ENCODE data around the gene PRKCQ.

The PRKCQ gene

DNA sequence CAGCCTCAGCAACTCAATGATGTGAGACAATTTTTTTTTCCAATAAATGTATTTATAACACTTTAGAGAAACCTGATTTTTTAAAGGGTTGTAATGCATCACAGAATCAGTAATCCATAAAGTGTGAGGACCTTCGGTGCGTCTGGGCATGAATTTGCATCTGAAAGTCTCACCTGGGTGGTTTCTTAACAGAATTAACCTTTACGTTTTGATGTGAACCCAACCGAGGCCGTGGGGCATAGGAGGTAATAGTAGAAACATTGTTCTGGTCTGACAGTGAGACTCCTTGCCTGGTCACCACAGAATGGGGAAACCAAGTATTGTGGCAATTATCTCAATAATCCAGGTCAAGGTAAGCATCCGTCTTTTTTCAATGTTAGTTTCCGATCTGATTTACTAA is 114.6 kb downstream of the PRKCQ start:
- no peaks in the 10 kb centered on the region for H3K9me3 ChIP-seq (ENCODE audit: insufficient read depth, low read depth, low read length)
- no peak overlapping the region for H2AFZ ChIP-seq (ENCODE audit: insufficient read depth, low read length, poor library complexity)
- H3K27me3 ChIP-seq (ENCODE audit: insufficient read depth, low read length), result no peaks in the 10 kb centered on the region
- no peaks in the 10 kb centered on the region for H3K79me2 ChIP-seq (ENCODE audit: control insufficient read depth, insufficient read depth, low read length, poor library complexity)
- no peak overlapping the region for H2BK5ac ChIP-seq (ENCODE audit: low read depth, low read length, poor library complexity)
- H3K4ac ChIP-seq (ENCODE audit: low read depth, low read length), result no peak overlapping the region
- H3K14ac ChIP-seq (ENCODE audit: low read length), result no peak overlapping the region
- H3K23ac ChIP-seq (ENCODE audit: low read length), result no peak overlapping the region
- no peak overlapping the region for H4K12ac ChIP-seq (ENCODE audit: low read depth, low read length)
- no peak overlapping the region for H3K18ac ChIP-seq (ENCODE audit: low read length)
- H3K36me3 ChIP-seq (ENCODE audit: control insufficient read depth in 1 of 2, insufficient read depth in 2 of 2, low read length in 2 of 2), result no peaks in the 10 kb centered on the region
- no peak overlapping the region for H3K4me2 ChIP-seq (ENCODE audit: low read length)
- no peak overlapping the region for H4K8ac ChIP-seq (ENCODE audit: low read depth, low read length)
- H2AK5ac ChIP-seq (ENCODE audit: low read length), result no peak overlapping the region
- no peaks in the 10 kb centered on the region for H3K4me1 ChIP-seq (ENCODE audit: control insufficient read depth in 1 of 2, insufficient read depth in 2 of 2, low read length in 2 of 2)
- no peak overlapping the region for H3K27ac ChIP-seq (ENCODE audit: low read depth, low read length)
- no peak overlapping the region for H2BK12ac ChIP-seq (ENCODE audit: low read length)
- H3K79me1 ChIP-seq (ENCODE audit: low read length), result no peaks in the 10 kb centered on the region
- H4K91ac ChIP-seq (ENCODE audit: low read depth, low read length), result no peak overlapping the region
- no peak overlapping the region for H3K4me3 ChIP-seq (ENCODE audit: low read depth, low read length)
- no peak overlapping the region for H3K9ac ChIP-seq (ENCODE audit: low read length)
- DNase-seq, result no peak
- no CpG with 5 or more reads among the region's 7 CpGs for WGBS (ENCODE audit: extremely low coverage, insufficient coverage, insufficient read length)
- no peak overlapping the region for H2BK120ac ChIP-seq (ENCODE audit: insufficient read depth, low read length, poor library complexity)

DNA sequence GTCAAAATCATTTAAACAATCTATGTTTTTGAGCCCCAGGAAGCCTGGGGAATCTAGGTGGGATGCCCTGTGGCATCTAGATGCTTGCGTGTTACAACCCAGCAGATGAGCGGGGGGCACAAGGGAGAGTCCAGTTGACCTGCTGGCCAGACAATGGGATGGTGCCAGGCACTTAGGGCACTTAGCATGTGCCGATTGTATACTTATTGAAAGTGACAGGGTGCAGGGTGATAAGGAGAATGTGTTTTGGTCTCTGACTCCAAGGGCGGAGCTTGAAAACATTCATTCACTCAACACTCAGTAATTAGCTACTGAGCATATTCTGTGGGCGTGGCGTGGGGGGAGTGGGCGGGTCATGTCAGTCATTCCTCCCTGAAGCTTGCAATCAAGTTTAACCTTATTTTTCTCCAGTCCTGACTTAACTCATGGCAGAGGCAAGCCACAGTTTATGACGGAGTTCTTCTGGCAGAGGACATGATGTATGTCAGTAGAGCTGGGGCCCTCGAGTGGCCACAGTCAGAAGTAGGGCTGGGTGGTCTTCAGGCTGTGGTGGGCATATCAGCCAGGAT is 115.1 kb downstream of the PRKCQ start:
- no peak overlapping the region for H4K91ac ChIP-seq (ENCODE audit: low read depth, low read length)
- no peak overlapping the region for H3K4ac ChIP-seq (ENCODE audit: low read depth, low read length)
- no peak overlapping the region for H2BK120ac ChIP-seq (ENCODE audit: insufficient read depth, low read length, poor library complexity)
- H3K4me1 ChIP-seq (ENCODE audit: control insufficient read depth in 1 of 2, insufficient read depth in 2 of 2, low read length in 2 of 2), result no peaks in the 10 kb centered on the region
- no peaks in the 10 kb centered on the region for H3K9me3 ChIP-seq (ENCODE audit: insufficient read depth, low read depth, low read length)
- no peaks in the 10 kb centered on the region for H3K27me3 ChIP-seq (ENCODE audit: insufficient read depth, low read length)
- H3K4me2 ChIP-seq (ENCODE audit: low read length), result no peak overlapping the region
- no peaks in the 10 kb centered on the region for H3K79me2 ChIP-seq (ENCODE audit: control insufficient read depth, insufficient read depth, low read length, poor library complexity)
- no peaks in the 10 kb centered on the region for H3K79me1 ChIP-seq (ENCODE audit: low read length)
- no peak overlapping the region for H3K23ac ChIP-seq (ENCODE audit: low read length)
- no peak for DNase-seq
- no peak overlapping the region for H2AFZ ChIP-seq (ENCODE audit: insufficient read depth, low read length, poor library complexity)
- H4K8ac ChIP-seq (ENCODE audit: low read depth, low read length), result no peak overlapping the region
- H3K14ac ChIP-seq (ENCODE audit: low read length), result no peak overlapping the region
- H2AK5ac ChIP-seq (ENCODE audit: low read length), result no peak overlapping the region
- no peak overlapping the region for H3K18ac ChIP-seq (ENCODE audit: low read length)
- no peak overlapping the region for H3K27ac ChIP-seq (ENCODE audit: low read depth, low read length)
- H2BK12ac ChIP-seq (ENCODE audit: low read length), result no peak overlapping the region
- no peak overlapping the region for H2BK5ac ChIP-seq (ENCODE audit: low read depth, low read length, poor library complexity)
- H3K36me3 ChIP-seq (ENCODE audit: control insufficient read depth in 1 of 2, insufficient read depth in 2 of 2, low read length in 2 of 2), result no peaks in the 10 kb centered on the region
- H4K12ac ChIP-seq (ENCODE audit: low read depth, low read length), result no peak overlapping the region
- no peak overlapping the region for H3K9ac ChIP-seq (ENCODE audit: low read length)
- WGBS (ENCODE audit: extremely low coverage, insufficient coverage, insufficient read length), result no CpG with 5 or more reads among the region's 9 CpGs
- H3K4me3 ChIP-seq (ENCODE audit: low read depth, low read length), result no peak overlapping the region

- H3K79me1 ChIP-seq (ENCODE audit: low read length), result no peaks in the 10 kb centered on the region
- no peak overlapping the region for H3K23ac ChIP-seq (ENCODE audit: low read length)
- H3K9me3 ChIP-seq (ENCODE audit: insufficient read depth, low read depth, low read length), result no peaks in the 10 kb centered on the region
- WGBS (ENCODE audit: extremely low coverage, insufficient coverage, insufficient read length), result no CpG with 5 or more reads among the region's 7 CpGs
- H3K4me3 ChIP-seq (ENCODE audit: low read depth, low read length), result no peak overlapping the region
- H2BK12ac ChIP-seq (ENCODE audit: low read length), result no peak overlapping the region
- no peak overlapping the region for H4K91ac ChIP-seq (ENCODE audit: low read depth, low read length)
- H3K36me3 ChIP-seq (ENCODE audit: control insufficient read depth in 1 of 2, insufficient read depth in 2 of 2, low read length in 2 of 2), result no peaks in the 10 kb centered on the region
- H4K12ac ChIP-seq (ENCODE audit: low read depth, low read length), result no peak overlapping the region
- H2AK5ac ChIP-seq (ENCODE audit: low read length), result no peak overlapping the region
- H3K27ac ChIP-seq (ENCODE audit: low read depth, low read length), result no peak overlapping the region
- H2BK5ac ChIP-seq (ENCODE audit: low read depth, low read length, poor library complexity), result no peak overlapping the region
- H4K8ac ChIP-seq (ENCODE audit: low read depth, low read length), result no peak overlapping the region
- no peak overlapping the region for H2BK120ac ChIP-seq (ENCODE audit: insufficient read depth, low read length, poor library complexity)
- H3K4me2 ChIP-seq (ENCODE audit: low read length), result no peak overlapping the region
- no peak overlapping the region for H3K14ac ChIP-seq (ENCODE audit: low read length)
- DNase-seq, result no peak
- no peaks in the 10 kb centered on the region for H3K27me3 ChIP-seq (ENCODE audit: insufficient read depth, low read length)
- no peak overlapping the region for H3K9ac ChIP-seq (ENCODE audit: low read length)
- no peak overlapping the region for H3K4ac ChIP-seq (ENCODE audit: low read depth, low read length)
- H3K79me2 ChIP-seq (ENCODE audit: control insufficient read depth, insufficient read depth, low read length, poor library complexity), result no peaks in the 10 kb centered on the region
- no peak overlapping the region for H2AFZ ChIP-seq (ENCODE audit: insufficient read depth, low read length, poor library complexity)
- no peak overlapping the region for H3K18ac ChIP-seq (ENCODE audit: low read length)
- H3K4me1 ChIP-seq (ENCODE audit: control insufficient read depth in 1 of 2, insufficient read depth in 2 of 2, low read length in 2 of 2), result no peaks in the 10 kb centered on the region
Measured at GRCh38 chr10:6463366-6463765, 116.7 kb downstream of the PRKCQ start.

- Histone ChIP-seq H3K27me3 (ENCODE audit: insufficient read depth, low read length) (no peaks in the 10 kb centered on the region), H2BK120ac (ENCODE audit: insufficient read depth, low read length, poor library complexity) (no peak overlapping the region), H3K18ac (ENCODE audit: low read length) (no peak overlapping the region), H2AK5ac (ENCODE audit: low read length) (no peak overlapping the region), H3K79me2 (ENCODE audit: control insufficient read depth, insufficient read depth, low read length, poor library complexity) (no peaks in the 10 kb centered on the region), H4K91ac (ENCODE audit: low read depth, low read length) (no peak overlapping the region), H3K36me3 (ENCODE audit: control insufficient read depth in 1 of 2, insufficient read depth in 2 of 2, low read length in 2 of 2) (no peaks in the 10 kb centered on the region), H3K27ac (ENCODE audit: low read depth, low read length) (no peak overlapping the region), H3K79me1 (ENCODE audit: low read length) (no peaks in the 10 kb centered on the region), H4K8ac (ENCODE audit: low read depth, low read length) (no peak overlapping the region), H3K4me2 (ENCODE audit: low read length) (no peak overlapping the region), H3K14ac (ENCODE audit: low read length) (no peak overlapping the region), H3K23ac (ENCODE audit: low read length) (no peak overlapping the region), H3K4me1 (ENCODE audit: control insufficient read depth in 1 of 2, insufficient read depth in 2 of 2, low read length in 2 of 2) (no peaks in the 10 kb centered on the region), H3K4me3 (ENCODE audit: low read depth, low read length) (no peak overlapping the region), H3K9ac (ENCODE audit: low read length) (no peak overlapping the region), H2AFZ (ENCODE audit: insufficient read depth, low read length, poor library complexity) (no peak overlapping the region), H4K12ac (ENCODE audit: low read depth, low read length) (no peak overlapping the region), H3K9me3 (ENCODE audit: insufficient read depth, low read depth, low read length) (no peaks in the 10 kb centered on the region), H2BK12ac (ENCODE audit: low read length) (no peak overlapping the region), H3K4ac (ENCODE audit: low read depth, low read length) (no peak overlapping the region), H2BK5ac (ENCODE audit: low read depth, low read length, poor library complexity) (no peak overlapping the region)
- DNase-seq, result no peak
- WGBS (ENCODE audit: extremely low coverage, insufficient coverage, insufficient read length), result no CpG with 5 or more reads among the region's 3 CpGs
Measured at GRCh38 chr10:6461961-6462360, 118.1 kb downstream of the PRKCQ start.
